Gastrocnemius medialis (tissue), 4 donors: ENCODE results near the gene TAS1R3.

Experiments used
- POLR2A ChIP-seq, 2 donors: fragments of 450-650 bp; IDR thresholded peaks; one replicate each; pipeline ENCODE4 v1.6.1; 2017; ENCODE audit warnings: antibody characterized with exemption in 2 of 2, mild to moderate bottlenecking in 2 of 2, moderate library complexity in 2 of 2
- TF ChIP-seq, protein P1 (sequence below), 5 experiments: fragments of 450-650 bp in 3 of 5; fragments of 200-600 bp in 2 of 5; sonication (generic) in 2 of 5; IDR thresholded peaks in 4 of 5; conservative IDR thresholded peaks in 1 of 5; 1 replicate in 4 of 5; 2 replicates in 1 of 5; pipeline ENCODE4 v1.5.1; 2016 to 2019; ENCODE audit warnings: antibody characterized with exemption in 5 of 5, mild to moderate bottlenecking in 3 of 5, moderate library complexity in 3 of 5

DNA sequence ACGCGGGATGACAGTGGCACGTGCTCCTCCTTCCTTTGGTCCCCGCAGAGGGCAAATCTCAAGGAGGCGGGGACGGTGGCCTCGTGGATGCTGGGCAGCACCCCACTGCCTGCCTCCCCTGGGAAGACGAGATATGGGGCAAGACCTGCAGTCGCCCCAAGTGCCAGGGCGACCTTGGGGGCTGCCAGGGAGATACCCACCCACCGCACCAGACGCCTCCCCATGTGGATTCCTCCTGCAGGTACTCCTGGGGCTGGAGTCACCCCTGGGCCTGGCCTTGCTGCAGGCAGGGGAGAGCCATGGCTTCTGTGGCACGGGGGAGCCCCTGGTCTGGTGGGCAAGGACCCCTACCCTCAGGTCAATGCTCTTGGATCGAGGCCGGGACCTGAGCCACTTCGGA lies 49.8 kb downstream of the TAS1R3 start:
- TF ChIP-seq POLR2A (IDR thresholded peaks at IDR 0.05): no peak
- TF ChIP-seq, protein P1, sequence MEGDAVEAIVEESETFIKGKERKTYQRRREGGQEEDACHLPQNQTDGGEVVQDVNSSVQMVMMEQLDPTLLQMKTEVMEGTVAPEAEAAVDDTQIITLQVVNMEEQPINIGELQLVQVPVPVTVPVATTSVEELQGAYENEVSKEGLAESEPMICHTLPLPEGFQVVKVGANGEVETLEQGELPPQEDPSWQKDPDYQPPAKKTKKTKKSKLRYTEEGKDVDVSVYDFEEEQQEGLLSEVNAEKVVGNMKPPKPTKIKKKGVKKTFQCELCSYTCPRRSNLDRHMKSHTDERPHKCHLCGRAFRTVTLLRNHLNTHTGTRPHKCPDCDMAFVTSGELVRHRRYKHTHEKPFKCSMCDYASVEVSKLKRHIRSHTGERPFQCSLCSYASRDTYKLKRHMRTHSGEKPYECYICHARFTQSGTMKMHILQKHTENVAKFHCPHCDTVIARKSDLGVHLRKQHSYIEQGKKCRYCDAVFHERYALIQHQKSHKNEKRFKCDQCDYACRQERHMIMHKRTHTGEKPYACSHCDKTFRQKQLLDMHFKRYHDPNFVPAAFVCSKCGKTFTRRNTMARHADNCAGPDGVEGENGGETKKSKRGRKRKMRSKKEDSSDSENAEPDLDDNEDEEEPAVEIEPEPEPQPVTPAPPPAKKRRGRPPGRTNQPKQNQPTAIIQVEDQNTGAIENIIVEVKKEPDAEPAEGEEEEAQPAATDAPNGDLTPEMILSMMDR (IDR thresholded peaks at IDR 0.05 in 4 of 5, conservative IDR thresholded peaks at IDR 0.05 in 1 of 5): no peak
